Aorta (tissue), 5 donors: ENCODE measurements around the gene VSIG10L. TPM values are rescaled to one million over a fixed set of nuclear protein-coding genes. Genes with fewer than 3 reads are reported as not detected.

Experiments
- ATAC-seq: fragments of 200-7000 bp; cut with Tn5 transposase; one replicate; pipeline ENCODE4 v1.9.1; 2022; ENCODE audit warnings: moderate library complexity; ENCODE audit not compliant: low FRiP score
- DNase-seq, 2 donors: peaks; one replicate each; pipeline ENCODE4 v3.0.0-alpha.2; 2020
- H3K27ac ChIP-seq, 2 donors: one replicate each; pipeline ENCODE4 v1.5.1; 2013; ENCODE audit warnings: low read length in 2 of 2, mild to moderate bottlenecking in 2 of 2, moderate library complexity in 2 of 2, control low read depth in 1 of 2, inconsistent platforms in 1 of 2, low read depth in 1 of 2
- H3K27me3 ChIP-seq, 2 donors: one replicate each; pipeline ENCODE4 v1.6.1; 2013; ENCODE audit warnings: control low read depth in 1 of 2, low read length in 1 of 2, mild to moderate bottlenecking in 1 of 2, moderate library complexity in 1 of 2; ENCODE audit not compliant: insufficient read depth in 2 of 2, control insufficient read depth in 1 of 2
- H3K36me3 ChIP-seq, 2 donors: one replicate each; pipeline ENCODE4 v1.6.1; 2013; ENCODE audit warnings: control low read depth in 1 of 2, low read length in 1 of 2, mild to moderate bottlenecking in 1 of 2; ENCODE audit not compliant: insufficient read depth in 2 of 2, control insufficient read depth in 1 of 2
- H3K4me1 ChIP-seq, 2 donors: one replicate each; pipeline ENCODE4 v1.6.1; 2013; ENCODE audit warnings: low read length in 2 of 2, control low read depth in 1 of 2, mild to moderate bottlenecking in 1 of 2, moderate library complexity in 1 of 2; ENCODE audit not compliant: insufficient read depth in 2 of 2, control insufficient read depth in 1 of 2
- H3K4me3 ChIP-seq, 2 donors: one replicate each; pipeline ENCODE4 v1.5.1; 2013; ENCODE audit warnings: low read length in 2 of 2, control low read depth in 1 of 2, mild to moderate bottlenecking in 1 of 2
- H3K9me3 ChIP-seq: one replicate; pipeline ENCODE4 v1.6.1; 2013; ENCODE audit warnings: mild to moderate bottlenecking, low read length; ENCODE audit not compliant: control insufficient read depth
- WGBS, 2 donors: extraction: QIAGEN DNeasy Blood & Tissue Kit; methylation state at CpG; one replicate each; pipeline ENCODE4 v1.1.7; 2013; 5-methylcytosine and 5-hydroxymethylcytosine counted together
- intact Hi-C, 2 donors: fragments of 100-400 bp; cut with DNase I; formaldehyde crosslinking; loops; one replicate each; pipeline versions ENCODE4 v1.14.2 to v1.15.0; 2022
- polyA plus RNA-seq, 2 donors: library from polyadenylated mRNA; stranded (reverse); fragments of 200-250 nt; gene quantifications; one replicate each; pipeline ENCODE4 v1.2.3, GENCODE V29; 2013
- total RNA-seq, 2 donors: library from RNA; stranded (reverse); fragmentation: NEBNext Ultra II Directional; extraction: Animal tissue kit (Norgen Biotek cat#: 25700); gene quantifications; one replicate each; pipeline ENCODE4 v1.2.1, GENCODE V29; 2021
- donor health status: healthy with polysubstance abuse.
- donor health status: Bipolar disorder and iron deficiency.
- donor health status: DM: no; HTN: no; CAD: no.
- donor health status: DM: no; HTN: no; CAD: no.
- donor health status: DM: yes; HTN: yes; CAD: no.

VSIG10L gene
- total and polyA plus RNA-seq, 4 donors = 0.25 to 7.2 (median 1.9) TPM

DNA sequence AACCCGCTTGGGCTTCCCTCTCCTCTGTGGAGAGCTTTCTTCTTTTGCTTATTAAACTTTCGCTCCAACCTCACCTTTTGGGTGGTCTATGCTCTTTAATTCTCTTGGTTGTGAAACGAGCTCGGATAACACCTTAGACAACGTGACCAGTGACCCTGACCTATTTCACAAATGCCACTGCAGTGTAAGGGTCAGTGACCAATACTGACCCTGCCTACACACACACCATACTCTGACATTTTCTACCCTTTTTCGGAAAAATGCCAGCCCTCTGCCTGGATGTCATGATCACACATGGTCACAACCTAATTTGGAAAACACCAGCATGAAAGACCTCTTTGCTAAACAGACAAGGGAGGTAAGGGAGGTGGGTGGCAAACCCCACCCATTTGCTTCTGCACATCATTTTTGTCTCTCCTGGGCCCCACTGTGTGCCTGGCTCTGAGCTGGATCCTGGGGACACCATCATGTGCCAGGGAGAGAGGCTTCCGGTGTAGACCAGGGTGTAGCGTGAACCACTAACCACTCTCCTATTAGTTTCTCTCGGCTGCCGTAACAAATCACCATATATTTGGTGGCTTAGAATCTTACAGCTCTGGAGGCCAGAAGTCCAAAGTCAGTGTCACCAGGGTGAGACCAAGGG is 14.3 kb upstream of the VSIG10L start:
- Histone ChIP-seq H3K9me3 (no peaks in the 10 kb centered on the region), H3K4me1 (no peaks in the 10 kb centered on the region), H3K36me3 (no peaks in the 10 kb centered on the region), H3K27ac (no peak overlapping the region), H3K4me3 (no peak overlapping the region), H3K27me3 (no peaks in the 10 kb centered on the region)
- ATAC-seq (no peak), DNase-seq (peak in 1 of 2 donors; percentile 25)
- intact Hi-C loops = no loop called here
- 91 to 94% methylated on average over 10 of the region's 10 CpGs for WGBS, 2 donors

- no peaks in the 10 kb centered on the region for H3K4me1 ChIP-seq
- 46 to 48% methylated on average over 8 of the region's 8 CpGs for WGBS, 2 donors
- ATAC-seq = no peak
Measured at GRCh38 chr19:51354742-51355148, 12.8 kb upstream of the VSIG10L start.

GRCh38 chr19:51354103-51354741 is 12.3 kb upstream of the VSIG10L start:
- no peak for ATAC-seq
- DNase-seq = no peak
- Histone ChIP-seq H3K9me3 (no peaks in the 10 kb centered on the region), H3K27ac (no peak overlapping the region), H3K36me3 (no peaks in the 10 kb centered on the region), H3K27me3 (no peaks in the 10 kb centered on the region), H3K4me3 (no peak overlapping the region), H3K4me1 (no peaks in the 10 kb centered on the region)
- 62 to 65% methylated on average over 12 of the region's 12 CpGs for WGBS, 2 donors
- intact Hi-C loops = no loop called here

More at GRCh38 chr19:51354742-51355148, 12.8 kb upstream of the VSIG10L start:
- Histone ChIP-seq H3K4me3 (no peak overlapping the region), H3K9me3 (no peaks in the 10 kb centered on the region), H3K27ac (no peak overlapping the region), H3K36me3 (no peaks in the 10 kb centered on the region), H3K27me3 (no peaks in the 10 kb centered on the region)
- intact Hi-C loops = no loop called here
- DNase-seq = no peak

- intact Hi-C loops = no loop called here
- Histone ChIP-seq H3K27ac (no peak overlapping the region), H3K4me1 (no peaks in the 10 kb centered on the region), H3K4me3 (no peak overlapping the region), H3K27me3 (no peaks in the 10 kb centered on the region), H3K36me3 (no peaks in the 10 kb centered on the region), H3K9me3 (no peaks in the 10 kb centered on the region)
- ATAC-seq (no peak), DNase-seq (no peak)
- 94 to 96% methylated on average over 16 of the region's 16 CpGs for WGBS, 2 donors
Measured at GRCh38 chr19:51352783-51353360, 10.9 kb upstream of the VSIG10L start.

DNA sequence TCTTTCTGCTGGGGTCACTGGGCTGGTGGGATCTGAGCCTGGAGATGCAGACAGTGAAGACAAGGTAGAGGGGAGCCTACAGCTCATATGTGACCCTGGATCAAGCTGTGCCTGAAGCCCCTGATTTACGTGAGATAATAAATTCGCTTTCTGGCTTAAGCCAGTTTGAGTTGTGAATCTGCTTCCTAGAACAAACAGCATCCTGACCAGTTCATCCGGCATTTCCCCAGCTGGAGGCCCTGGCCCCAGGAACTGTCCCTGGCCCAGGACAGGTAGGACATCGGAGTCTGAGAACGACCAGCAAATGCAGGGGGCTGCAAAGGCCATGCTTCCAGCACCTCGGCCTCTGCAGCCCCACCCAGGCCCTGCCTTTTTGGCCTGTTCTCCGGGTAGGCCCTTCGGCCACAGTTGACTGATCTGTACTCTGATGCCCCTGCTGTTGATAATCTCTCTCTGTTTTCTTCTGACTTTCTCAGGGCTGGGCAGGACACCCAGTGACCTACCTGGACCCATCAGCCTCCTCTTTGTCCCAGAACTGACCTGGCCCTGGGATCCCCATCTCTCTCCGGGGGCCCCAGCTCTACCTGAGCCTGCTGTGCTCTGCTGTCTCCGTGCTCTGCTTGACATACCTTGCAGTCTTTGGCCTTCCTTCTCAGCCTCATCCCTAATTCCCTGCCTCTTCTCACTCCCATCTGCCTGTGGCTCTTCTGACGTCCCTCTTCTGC is 9.5 kb upstream of the VSIG10L start:
- H3K9me3 ChIP-seq = no peaks in the 10 kb centered on the region
- peaks cover 0 to 2% of the 10 kb centered on the region in 2 donors for H3K36me3 ChIP-seq
- H3K27ac ChIP-seq = no peak overlapping the region
- intact Hi-C loops = no loop called here
- ATAC-seq (no peak), DNase-seq (no peak)
- no peak overlapping the region for H3K4me3 ChIP-seq
- H3K27me3 ChIP-seq = no peaks in the 10 kb centered on the region
- H3K4me1 ChIP-seq = no peaks in the 10 kb centered on the region
- WGBS, 2 donors = 95 to 96% methylated on average over 11 of the region's 11 CpGs

- WGBS, 2 donors = 84 to 87% methylated on average over 10 of the region's 10 CpGs
- Histone ChIP-seq H3K4me3 (no peak overlapping the region), H3K9me3 (no peaks in the 10 kb centered on the region), H3K27me3 (no peaks in the 10 kb centered on the region), H3K4me1 (no peaks in the 10 kb centered on the region), H3K27ac (no peak overlapping the region), H3K36me3 (peaks cover 0 to 3% of the 10 kb centered on the region in 2 donors)
- intact Hi-C loops = no loop called here
- ATAC-seq = no peak
- no peak for DNase-seq
Measured at GRCh38 chr19:51347209-51347928, 5.4 kb upstream of the VSIG10L start.

DNA sequence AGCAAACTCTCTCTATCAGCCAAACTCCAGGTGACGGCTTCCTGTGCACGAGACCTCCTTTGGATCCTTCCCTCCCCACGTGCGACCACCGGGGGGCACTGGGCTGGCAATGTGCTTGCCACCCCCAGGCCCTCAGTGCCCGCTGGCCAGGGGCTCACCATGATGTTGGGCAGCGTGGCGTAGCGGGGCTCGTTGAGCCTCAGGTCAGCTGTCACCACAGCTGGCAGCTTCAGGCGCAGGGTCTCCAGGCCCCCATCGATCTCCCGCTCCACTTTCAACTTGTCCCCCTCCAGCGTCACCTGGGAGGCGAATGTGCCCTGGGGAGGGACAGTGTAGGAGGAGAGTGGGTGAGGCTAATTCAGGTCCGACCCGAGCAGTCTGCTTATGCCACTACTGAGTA is 4.8 kb upstream of the VSIG10L start:
- Histone ChIP-seq H3K27me3 (no peaks in the 10 kb centered on the region), H3K27ac (no peak overlapping the region), H3K4me1 (no peaks in the 10 kb centered on the region), H3K9me3 (no peaks in the 10 kb centered on the region), H3K4me3 (no peak overlapping the region), H3K36me3 (peaks cover 0 to 3% of the 10 kb centered on the region in 2 donors)
- intact Hi-C loops = no loop called here
- DNase-seq (no peak), ATAC-seq (no peak)
- WGBS, 2 donors = 87 to 90% methylated on average over 16 to 17 of the region's 17 CpGs

DNA sequence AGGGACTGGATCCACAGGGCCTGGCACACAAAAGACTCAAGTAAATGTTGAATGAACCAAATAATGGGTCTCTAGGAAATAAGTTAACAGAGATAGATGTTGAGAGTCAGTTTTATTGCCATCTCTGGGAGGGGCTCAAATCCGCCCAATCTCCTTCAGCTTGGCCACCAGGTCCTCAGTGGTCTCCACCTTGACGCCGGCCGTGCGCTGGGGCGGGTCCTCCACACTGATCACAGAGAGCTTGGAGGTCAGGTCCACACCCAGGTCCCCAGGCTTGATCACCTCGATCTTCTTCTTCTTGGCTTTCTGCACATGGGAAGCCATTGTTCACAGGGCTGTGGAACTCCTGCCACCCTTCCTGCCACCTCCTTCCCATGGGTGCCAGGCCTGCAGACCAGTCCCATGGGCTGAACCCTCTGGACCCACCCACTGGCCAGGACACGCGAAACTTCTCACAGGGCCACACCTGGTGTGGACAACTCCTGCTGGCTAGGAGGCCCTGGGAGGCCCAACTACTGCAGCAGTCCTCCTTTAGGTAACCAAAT is 3.2 kb upstream of the VSIG10L start:
- whole genome bisulfite sequencing, 2 donors = 96 to 97% methylated on average over 9 of the region's 9 CpGs
- intact Hi-C loops = no loop called here
- DNase-seq = no peak
- H3K4me1 ChIP-seq = no peaks in the 10 kb centered on the region
- no peak for ATAC-seq
- no peak overlapping the region for H3K27ac ChIP-seq
- H3K9me3 ChIP-seq = no peaks in the 10 kb centered on the region
- H3K27me3 ChIP-seq = no peaks in the 10 kb centered on the region
- peaks cover 0 to 3% of the 10 kb centered on the region in 2 donors for H3K36me3 ChIP-seq
- no peak overlapping the region for H3K4me3 ChIP-seq
